GM19035 (cell line): ENCODE data around the gene CENATAC.
"Not testable (repeated sequence)": the region's sequence is repeated elsewhere in the genome, so short reads cannot be mapped to it uniquely, and the experiment has no call there.

Experiments used
- ATAC-seq: cut with Tn5 transposase; IDR thresholded peaks from one replicate; pipeline ENCODE4 v1.9.1; 2021; ENCODE audit not compliant: unreplicated experiment

Gene CENATAC

DNA sequence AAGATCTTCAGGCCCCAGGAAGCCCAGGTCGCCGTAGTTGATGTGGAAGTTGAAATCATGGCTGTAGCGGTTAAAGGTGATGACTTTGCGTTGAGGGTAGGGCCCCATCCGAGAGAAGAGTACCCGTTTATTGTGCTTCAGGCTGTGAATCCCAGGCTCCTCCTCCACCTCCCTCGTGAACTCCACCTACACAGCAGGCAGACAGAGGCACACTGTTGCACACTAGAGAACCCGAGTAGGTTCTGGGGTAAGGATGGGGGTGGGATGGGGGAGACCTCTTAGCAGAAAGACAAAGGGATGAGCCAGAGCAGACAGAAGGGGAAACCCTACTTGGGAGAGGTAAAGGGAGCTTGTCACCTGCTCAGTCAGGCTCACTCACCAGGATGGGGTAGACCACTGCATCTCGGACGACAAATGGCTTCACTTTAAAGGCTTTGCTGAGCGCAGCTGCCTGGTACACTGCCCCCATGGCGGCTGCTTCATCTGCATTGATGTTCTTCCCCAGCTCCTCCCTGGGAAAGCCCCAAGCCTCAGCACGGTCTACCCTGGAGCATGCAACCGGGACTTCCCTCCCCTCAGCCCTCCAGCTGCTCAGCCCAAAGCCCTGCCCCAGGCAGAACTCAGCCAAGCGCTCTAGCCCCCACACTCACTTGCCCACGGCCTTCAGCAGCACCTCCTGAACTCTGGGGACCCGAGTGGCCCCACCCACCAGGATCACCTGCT is 53.7 kb downstream of the CENATAC start:
- peak; percentile 48 for ATAC-seq

- no peak for ATAC-seq
Observed at GRCh38 chr11:119052163-119052814, 54.4 kb downstream of the CENATAC start.

DNA sequence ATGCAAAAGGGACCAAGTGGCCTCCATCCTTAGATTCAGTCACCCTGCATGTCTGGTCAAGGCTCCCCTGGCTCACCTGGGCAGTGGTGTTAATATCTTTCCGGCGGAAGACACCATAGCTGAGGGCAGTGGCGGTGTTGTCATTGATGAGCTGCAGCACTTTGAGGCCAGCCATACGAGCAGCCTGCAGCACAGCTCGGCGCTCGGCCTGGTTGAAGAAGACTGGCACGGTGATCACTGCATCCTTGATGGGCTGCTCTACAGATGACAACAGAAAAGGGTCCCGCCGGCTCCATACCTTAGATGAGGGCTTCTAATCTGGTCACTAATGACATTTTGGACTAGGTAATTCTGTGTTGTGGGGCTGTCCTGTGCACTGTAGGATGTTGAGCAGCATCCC is 56.5 kb downstream of the CENATAC start:
- no peak for ATAC-seq

- no peak for ATAC-seq
Observed at GRCh38 chr11:119055901-119056300, 58.0 kb downstream of the CENATAC start.

DNA sequence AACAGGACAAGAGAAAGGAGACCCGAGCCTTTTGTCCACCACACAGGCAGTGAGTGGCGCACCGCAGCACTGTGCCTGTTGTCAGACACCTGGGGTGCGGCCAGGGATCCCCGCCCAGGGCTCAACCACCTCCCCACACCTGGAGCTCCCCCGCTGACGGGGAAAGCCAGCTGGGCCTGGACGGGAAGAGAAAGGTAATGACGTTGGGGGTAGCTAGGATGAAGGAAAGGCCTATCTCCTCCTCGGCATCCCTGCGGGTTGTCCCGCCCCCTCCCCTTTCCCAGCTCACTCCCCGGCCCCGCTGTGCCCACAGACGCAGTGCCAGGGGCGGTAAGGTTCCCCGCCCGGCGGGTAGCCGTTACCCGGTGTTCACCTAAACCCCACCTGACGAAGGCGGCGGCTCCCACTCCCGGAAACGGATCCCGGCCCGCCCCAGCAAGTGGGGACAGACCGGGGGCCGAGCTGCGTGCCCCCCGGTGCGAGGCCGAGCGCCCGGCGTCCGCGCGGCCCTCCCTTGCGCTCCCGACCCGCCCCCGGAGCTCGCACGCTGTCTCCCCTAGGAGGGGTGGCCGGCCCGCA is 58.6 kb downstream of the CENATAC start:
- ATAC-seq, result peak; percentile 21

GRCh38 chr11:119057000-119057769 is 59.2 kb downstream of the CENATAC start, which contains the start of gene HYOU1:
HYOU1 (minus strand) TSS chr11:119057205; CDS start chr11:119056160, 1,045 bp downstream.
- ATAC-seq, result peak; percentile 88

- not testable (repeated sequence) for ATAC-seq
Observed at GRCh38 chr11:119059128-119059527, 61.2 kb downstream of the CENATAC start.

DNA sequence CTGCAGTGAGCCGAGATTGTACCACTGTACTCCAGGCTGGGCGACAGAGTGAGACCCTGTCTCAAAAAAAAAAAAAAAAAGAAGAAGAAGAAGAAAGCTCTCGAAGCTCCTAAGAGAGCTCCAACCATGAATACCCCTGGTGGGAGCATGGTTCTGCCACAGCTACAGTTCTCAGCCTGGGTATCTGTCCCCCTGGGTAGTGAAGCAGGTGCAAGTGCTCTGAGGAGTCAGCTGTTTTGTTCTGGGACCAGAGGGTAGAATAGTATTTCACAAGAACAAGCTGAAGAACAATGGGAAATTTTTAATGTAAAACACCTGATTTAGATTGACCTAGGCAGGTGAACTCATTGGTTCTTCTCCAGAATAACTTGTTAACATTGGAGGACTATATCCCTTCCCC is 63.3 kb downstream of the CENATAC start:
- no peak for ATAC-seq

- no peak for ATAC-seq
Observed at GRCh38 chr11:119062779-119063178, 64.8 kb downstream of the CENATAC start.

GRCh38 chr11:119065369-119065768 is 67.4 kb downstream of the CENATAC start:
- no peak for ATAC-seq
